ENCODE measurements around the gene TNFSF9.
"Not testable (repeated sequence)": the region's sequence is repeated elsewhere in the genome, so short reads cannot be mapped to it uniquely, and the experiment has no call there.

TNFSF9 gene

GRCh38 chr19:6576869-6577475, 46.1 kb downstream of the TNFSF9 start:
- DNase-seq, result no peak

- no peak for DNase-seq
These were observed 46.8 kb downstream of the TNFSF9 start for GRCh38 chr19:6577476-6578125.

- no peak for DNase-seq
These were observed 48.8 kb downstream of the TNFSF9 start for GRCh38 chr19:6579450-6580178.

DNA sequence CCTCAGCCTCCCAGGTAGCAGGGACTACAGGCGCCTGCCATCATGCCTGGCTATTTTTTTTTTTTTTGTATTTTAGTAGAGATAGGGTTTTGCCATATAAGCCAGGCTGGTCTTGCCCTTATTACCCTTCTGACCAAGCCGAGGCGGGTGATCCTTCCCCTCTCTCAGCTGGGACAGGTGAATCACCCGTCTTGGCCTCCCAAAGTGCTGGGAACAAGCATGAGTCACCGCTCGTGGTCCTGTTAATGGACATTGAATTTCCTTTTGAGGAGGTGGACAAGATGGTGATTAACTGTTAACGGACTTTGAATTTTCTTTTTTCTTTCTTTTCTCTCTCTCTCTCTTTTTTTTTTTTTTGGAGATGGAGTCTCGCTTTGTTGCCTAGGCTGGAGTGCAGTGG, 49.5 kb downstream of the TNFSF9 start:
- DNase-seq, result no peak

DNA sequence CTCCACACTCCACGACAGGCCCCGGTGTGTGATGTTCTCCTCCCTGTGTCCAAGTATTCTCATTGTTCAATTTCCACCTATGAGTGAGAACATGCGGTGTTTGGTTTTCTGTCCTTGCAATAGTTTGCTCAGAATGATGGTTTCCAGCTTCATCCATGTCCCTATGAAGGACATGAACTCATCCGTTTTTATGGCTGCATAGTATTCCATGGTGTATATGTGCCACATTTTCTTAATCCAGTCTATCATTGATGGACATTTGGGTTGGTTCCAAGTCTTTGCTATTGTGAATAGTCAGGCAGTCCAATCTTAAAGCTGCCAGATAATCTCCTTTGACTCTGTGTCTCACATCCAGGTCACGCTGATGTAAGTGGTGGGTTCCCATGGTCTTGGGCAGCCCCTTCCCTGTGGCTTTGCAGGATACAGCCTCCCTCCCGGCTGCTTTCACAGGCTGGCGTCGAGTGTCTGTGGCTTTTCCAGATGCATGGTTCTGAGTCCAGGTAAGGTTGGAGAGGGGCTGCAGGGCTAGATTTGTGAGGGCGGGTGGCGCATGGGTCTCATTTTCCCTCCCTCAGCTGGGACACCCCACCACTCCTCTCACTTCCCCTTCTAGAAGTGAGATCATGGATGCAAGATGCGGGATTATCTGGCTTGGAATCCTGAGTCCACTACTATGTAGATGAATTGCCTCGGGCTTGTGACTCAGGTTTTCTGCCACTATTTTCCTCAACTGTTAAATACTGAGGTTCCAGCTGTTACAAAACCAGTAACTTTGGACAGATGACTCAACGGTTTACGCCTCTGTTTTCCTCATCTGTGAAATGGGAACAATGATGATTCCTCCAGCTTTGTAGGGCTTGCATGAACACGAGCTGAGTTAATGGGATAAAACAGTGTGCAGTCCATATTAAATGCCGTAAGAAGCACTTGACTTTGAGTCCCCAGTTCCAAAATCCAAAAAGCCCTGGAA, 52.0 kb downstream of the TNFSF9 start:
- DNase-seq, result not testable (repeated sequence)
